NCI-H446 (cell line): ENCODE data around the gene ABO.
"Not testable (repeated sequence)": the region's sequence is repeated elsewhere in the genome, so short reads cannot be mapped to it uniquely, and the experiment has no call there.

Source experiments
- DNase-seq, 2 experiments: peaks; one replicate each; lab custom pipeline; 2025; lab: John Stamatoyannopoulos, UW

Gene ABO

GRCh38 chr9:133275105-133276000 is at the start of gene ABO:
TSS of gene ABO (minus strand) at chr9:133275201.
- DNase-seq, result no peak

- no peak for DNase-seq
These were observed 49.1 kb upstream of the ABO start for GRCh38 chr9:133323991-133324703.

GRCh38 chr9:133323211-133323610 is 48.2 kb upstream of the ABO start:
- no peak for DNase-seq

- no peak for DNase-seq
These were observed 47.7 kb upstream of the ABO start for GRCh38 chr9:133322701-133323100.

GRCh38 chr9:133321411-133321935 is 46.5 kb upstream of the ABO start:
- DNase-seq, result no peak

GRCh38 chr9:133320421-133320881 is 45.5 kb upstream of the ABO start:
- no peak for DNase-seq

- DNase-seq, result not testable (repeated sequence)
These were observed 42.5 kb upstream of the ABO start for GRCh38 chr9:133317551-133317950.

GRCh38 chr9:133315997-133316396 is 41.0 kb upstream of the ABO start:
- no peak for DNase-seq

GRCh38 chr9:133309608-133310007 is 34.6 kb upstream of the ABO start:
- no peak for DNase-seq

- no peak for DNase-seq
These were observed 32.3 kb upstream of the ABO start for GRCh38 chr9:133307301-133307700.

- no peak for DNase-seq
These were observed 31.5 kb upstream of the ABO start for GRCh38 chr9:133306242-133307204.

- DNase-seq, result no peak
These were observed 30.7 kb upstream of the ABO start for GRCh38 chr9:133305731-133306130.

- DNase-seq, result no peak
These were observed 29.7 kb upstream of the ABO start for GRCh38 chr9:133304477-133305377.

GRCh38 chr9:133304158-133304470 is 29.1 kb upstream of the ABO start:
- DNase-seq, result no peak

GRCh38 chr9:133303266-133304157 is 28.5 kb upstream of the ABO start:
- DNase-seq, result no peak

GRCh38 chr9:133301253-133302230 is 26.5 kb upstream of the ABO start:
- no peak for DNase-seq

GRCh38 chr9:133299996-133300395 is 25.0 kb upstream of the ABO start:
- DNase-seq, result not testable (repeated sequence)

GRCh38 chr9:133294257-133294656 is 19.3 kb upstream of the ABO start:
- no peak for DNase-seq
